ENCODE measurements around the gene IL33.

IL33 gene

DNA sequence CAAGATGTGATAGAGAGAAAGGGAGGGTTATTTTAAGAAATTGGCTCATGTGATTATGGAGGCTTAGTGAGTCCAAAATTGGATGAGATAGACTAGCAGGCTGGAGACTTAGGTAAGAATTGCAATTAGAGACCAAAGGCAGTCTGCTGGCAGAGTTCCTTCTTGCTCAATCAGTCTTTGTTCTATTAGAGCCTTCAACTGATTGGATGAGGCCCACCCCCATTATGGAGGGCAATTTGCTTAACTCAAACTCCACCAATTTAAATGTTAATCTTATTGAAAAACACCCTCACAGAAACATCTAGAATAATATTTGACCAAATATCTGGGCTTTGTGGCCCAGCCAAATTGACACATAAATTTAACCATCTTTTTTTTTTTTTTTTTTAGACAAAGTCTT is 88.6 kb downstream of the IL33 start:
- TF ChIP-seq MYC (IDR thresholded peaks at IDR 0.05; ENCODE audit: low read depth, low read length) (no peak), POLR2A (IDR thresholded peaks at IDR 0.05; ENCODE audit: extremely low read depth, insufficient read length) (no peak)
- no peak for DNase-seq (ENCODE audit: low read depth)

GRCh38 chr9:6305954-6306563 is 90.5 kb downstream of the IL33 start:
- H3K4me3 ChIP-seq (ENCODE audit: low read depth, low read length) = no peak overlapping the region
- peak; percentile 65 for DNase-seq (ENCODE audit: low read depth)

More for the DNA sequence above, 88.6 kb downstream of the IL33 start:
- no peak overlapping the region for H3K4me3 ChIP-seq (ENCODE audit: low read depth, low read length)

More at GRCh38 chr9:6305954-6306563, 90.5 kb downstream of the IL33 start:
- peak; percentile 39 for TF ChIP-seq CTCF (IDR thresholded peaks at IDR 0.05; ENCODE audit: low read depth, low read length)
- TF ChIP-seq POLR2A (IDR thresholded peaks at IDR 0.05; ENCODE audit: extremely low read depth, insufficient read length) = no peak
